ENCODE results near the gene C4orf50.

The C4orf50 gene

DNA sequence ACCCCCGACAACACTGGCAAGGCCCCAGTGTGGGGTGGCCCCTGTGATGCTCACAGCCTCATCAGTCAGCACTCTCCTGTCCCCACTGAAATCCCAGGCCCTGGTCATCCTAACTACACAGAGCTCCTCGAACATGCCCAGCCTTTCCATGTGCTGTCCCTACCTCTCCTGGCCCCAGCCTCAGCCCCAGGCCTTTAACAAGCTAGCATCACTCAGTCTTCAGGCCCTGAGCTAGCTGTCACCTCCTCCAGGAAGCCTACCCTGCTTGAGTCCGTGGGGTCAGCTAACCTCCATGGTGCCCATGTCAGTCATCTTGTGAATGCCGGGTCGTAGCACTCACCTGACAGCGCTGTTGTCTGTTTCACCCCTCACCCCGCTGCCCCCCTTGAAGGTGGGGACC lies 25.6 kb upstream of the C4orf50 start:
- DNase-seq (ENCODE audit: low read depth in 3 of 3) = no peak

DNA sequence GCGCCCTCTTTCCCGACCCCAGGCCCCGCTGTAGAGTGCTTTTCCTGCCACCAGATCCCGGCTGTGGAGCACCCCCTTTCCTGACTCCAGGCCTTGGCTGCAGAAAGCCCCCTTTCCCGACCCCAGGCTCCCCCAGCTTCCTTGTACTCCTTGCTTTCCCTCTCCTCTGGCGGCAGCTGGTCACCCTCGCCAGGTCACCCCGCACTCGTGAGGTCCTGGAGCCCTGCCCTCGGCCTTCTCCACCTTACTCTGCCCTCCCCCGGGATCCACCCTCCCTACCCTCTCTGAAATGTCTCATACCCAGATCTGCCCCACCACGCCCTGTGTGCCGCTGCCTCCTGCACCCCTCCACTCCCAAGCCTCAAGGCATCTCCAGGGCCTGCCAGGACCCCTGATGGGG lies 25.0 kb upstream of the C4orf50 start:
- no peak for DNase-seq (ENCODE audit: low read depth in 3 of 3)

DNA sequence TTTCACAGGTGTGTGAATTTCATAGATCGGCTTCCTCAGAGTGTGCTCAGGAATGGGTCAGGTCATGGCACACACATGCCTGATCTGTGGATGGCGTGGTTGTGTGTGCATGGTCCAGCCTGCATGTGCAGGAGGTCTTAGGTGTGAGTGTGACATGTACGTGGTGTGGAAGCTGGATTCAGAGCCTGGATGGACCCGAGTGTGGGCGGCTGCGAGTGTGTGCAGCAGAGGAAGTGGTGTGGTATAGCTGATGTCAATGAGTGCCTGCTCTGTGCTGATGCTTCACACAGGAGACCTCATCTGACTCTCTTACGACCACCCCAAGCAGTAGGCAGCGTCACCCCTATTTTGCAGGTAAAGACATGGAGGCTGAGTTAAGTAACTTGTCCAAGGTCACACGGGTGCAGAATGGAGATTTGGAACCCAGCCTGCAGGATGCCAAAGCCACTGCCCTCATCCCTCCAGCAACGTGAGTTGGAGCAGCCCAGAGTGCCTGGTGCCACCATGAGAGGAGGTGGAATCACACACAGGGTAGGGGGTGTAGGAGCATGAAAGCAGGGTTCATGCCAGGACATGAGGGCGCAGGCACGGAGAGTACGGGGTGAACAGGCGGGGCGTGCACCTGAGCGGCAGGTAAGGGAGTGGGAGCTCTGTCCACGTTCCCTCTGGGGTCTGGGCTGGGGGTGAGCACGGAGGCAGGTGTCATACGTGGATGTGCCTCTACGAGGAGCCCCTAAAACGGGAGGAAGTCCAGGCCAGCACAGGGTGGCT lies 24.2 kb upstream of the C4orf50 start:
- no peak for DNase-seq (ENCODE audit: low read depth in 3 of 3)

DNA sequence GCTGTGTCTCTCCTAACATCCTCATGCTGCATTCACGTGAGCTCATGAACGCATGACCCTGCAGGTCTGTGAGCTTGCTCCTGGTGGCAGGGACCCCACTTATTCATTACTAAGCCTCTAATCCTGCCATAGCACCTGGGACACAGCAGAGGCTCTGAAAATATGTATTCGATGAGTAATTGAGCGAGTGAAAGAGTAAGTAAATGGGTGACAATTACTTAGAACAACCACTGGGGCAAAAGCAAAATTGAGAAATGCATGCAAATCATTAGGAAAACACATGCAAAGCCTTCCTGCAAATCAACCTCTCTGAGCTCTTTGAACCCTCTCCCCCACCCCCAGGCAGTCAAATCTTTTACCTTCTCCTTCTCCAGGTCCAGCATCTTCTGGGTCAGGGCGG lies 23.6 kb upstream of the C4orf50 start:
- DNase-seq (ENCODE audit: low read depth in 3 of 3) = no peak

DNA sequence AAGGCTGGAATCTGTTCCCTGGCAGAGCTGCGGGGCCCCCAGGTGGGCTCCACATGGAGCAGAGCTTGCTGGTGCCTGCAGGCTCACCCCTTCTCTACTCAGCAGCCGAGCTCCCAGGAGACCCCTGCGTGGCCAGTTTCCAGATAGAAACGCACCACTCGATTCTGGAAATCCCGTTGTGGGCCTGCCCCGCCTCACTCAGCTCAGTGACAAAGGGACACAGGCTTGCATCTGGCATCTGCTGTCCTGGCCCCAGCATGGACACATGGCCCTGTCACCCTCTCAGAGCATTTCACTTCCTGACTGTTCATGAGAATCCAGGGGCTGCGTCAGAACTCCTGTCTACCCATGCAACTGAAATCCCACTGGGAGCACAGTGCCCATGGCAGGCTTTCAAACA lies 20.5 kb upstream of the C4orf50 start:
- no peak for DNase-seq (ENCODE audit: low read depth in 3 of 3)

DNA sequence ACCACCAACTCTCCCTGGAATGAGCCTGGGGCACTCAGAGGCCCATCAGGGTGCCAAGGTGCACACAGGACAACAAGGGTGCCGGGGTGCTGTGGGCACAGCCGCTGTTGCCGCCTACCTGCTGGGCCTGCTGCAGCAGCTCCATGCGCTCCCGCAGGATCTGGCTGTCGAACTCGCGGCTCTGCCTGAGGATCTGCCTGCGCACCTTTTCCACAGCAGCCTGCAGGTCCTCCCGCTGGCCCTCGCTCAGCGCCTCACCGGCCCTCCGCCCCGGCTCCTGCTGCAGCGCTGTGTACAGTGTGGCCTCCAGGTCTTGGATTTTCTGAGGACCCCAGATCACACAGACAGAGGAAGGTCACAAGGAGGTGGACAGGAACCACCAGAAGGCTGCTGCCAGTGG lies 17.6 kb upstream of the C4orf50 start:
- DNase-seq (ENCODE audit: low read depth in 3 of 3) = no peak

DNA sequence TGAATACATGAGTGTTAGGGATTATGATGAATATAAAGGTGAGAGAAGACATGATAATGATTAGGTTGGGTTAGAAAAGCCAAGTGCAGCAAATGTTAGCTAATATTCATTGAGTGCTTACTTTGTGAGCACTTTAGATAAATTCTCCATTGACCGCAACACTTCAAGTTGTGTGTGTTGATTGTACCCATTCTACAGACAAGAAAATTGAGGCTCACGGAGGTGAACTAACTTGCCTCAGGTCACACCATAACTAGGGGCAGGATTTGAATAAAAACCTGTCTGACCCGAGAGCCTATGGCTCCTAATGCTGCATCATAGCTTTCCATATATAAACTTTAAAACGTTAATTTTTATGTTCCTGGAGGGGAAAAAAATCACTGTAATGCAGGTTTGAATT lies 15.2 kb upstream of the C4orf50 start:
- no peak for DNase-seq (ENCODE audit: low read depth in 3 of 3)

DNA sequence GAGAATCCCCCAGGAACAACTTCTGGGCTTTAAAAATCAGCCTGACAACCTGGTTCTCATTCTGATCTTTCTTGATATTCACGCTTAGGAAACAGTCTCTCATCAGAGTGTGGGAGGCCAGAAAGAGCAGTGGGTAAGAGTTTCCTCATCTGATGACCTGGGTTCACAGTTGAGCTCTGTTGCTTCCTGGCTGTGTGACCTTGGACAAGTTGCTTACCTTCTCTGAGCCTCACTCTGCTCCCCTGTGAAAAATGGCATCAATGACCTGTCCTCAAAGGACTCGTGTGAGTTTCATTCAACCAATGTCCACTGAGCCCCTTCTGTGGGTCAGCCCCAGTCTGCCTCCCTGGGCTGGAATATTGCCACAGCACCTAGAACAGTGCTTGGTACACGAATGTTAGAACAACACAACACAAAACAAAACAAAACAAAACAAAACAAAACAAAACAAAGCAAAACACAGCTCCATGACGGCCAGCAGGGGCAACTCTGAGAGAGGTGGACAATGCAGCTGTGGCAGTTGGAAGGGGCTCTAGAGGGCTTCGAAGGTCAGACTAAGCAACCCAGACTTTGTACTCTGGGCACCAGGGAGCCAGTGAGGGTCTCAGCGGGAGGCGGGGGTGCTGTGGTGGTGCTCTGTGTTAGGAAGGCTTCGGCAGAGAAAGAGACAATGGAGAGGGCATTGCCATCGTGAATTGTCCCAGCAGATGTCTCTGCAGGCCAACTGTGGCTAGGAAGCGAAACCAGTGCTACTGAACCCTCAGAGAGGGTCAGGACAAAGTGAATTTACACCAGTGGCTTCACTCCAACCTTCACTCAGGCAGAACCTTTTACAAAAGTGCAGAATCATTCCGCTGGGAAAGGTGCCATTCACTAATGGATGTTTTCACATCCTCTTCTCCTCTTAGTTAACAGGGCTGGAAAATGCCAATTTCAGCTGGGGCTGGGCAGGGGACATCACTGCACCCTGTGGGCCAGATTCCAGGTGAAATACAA lies 14.3 kb upstream of the C4orf50 start:
- DNase-seq (ENCODE audit: low read depth in 3 of 3) = no peak

DNA sequence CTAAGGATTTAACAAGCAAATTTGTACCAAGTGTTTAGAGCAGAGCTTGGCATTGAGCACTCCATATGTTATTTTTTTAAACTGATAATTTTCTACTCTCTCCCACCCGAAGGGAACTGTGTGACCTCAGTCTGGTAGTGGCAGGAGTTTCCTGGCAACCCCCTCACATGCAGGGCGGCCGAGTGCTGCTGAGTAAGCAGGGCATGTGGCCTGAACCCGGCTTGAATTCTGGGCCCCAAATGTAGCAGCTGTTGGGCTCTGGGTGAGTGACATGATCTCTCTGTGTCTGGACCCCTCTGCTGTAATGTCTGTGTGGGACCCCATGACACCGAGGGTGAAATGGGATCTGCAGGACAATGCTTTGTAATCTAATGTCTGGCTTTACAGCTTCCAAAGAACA lies 13.6 kb upstream of the C4orf50 start:
- no peak for DNase-seq (ENCODE audit: low read depth in 3 of 3)

DNA sequence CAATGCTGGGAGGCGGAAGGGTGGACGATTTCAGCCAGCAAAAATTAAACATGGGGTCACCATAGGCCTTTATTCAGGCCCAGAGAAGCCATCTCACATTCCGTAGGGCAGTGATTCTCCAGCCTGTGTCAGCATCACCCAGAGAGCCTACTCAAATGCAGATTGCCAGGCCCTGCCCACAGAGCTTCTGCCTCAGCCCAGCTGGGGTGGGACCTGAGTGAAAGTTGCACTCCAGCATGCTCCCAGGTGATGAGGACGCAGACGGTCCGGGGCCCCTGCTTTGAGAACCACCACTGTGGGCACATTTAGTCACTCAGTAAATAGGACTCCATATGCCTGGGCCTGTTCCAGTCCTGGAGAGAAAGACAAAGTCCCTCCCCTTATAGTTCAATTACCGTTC lies 12.4 kb upstream of the C4orf50 start:
- no peak for DNase-seq (ENCODE audit: low read depth in 3 of 3)

DNA sequence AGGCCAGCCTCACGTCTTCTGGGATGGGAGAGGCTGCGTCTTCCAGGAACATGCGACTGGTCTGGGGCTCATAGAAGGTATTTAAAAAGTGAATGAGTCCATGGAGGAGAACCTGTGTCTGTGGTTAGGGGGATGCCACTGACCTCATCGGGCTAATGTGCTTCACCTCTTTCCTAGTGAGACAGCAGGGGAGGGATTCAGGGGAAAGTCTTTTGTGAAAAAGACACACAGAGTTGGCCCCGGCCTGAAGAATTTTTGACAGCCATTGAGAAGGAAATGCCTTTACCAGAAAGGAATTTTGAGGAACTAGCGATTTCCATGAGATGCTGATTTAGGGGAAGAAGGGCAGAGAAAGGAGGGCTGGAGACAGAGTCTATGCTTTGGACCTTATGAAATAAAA lies 11.0 kb upstream of the C4orf50 start:
- no peak for DNase-seq (ENCODE audit: low read depth in 3 of 3)

DNA sequence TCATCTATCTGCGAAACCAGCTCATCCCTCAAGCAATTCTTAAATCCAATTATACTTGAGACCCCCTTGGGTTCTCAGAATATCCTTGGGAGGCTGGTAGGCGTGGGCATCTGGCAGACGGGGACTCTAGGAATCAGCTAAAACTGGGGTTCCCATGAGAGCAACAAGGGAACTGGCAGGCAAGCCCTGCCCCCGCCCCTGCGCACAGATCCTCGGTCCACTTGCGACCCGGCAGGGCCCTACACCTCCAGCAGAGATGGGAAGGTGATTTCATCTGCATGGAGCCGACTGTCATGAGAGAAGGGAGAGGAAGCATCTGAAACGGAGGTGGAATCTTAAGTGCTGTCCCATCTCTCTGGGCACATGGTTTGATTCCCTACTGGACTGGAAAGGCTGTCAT lies 9.9 kb upstream of the C4orf50 start:
- no peak for DNase-seq (ENCODE audit: low read depth in 3 of 3)

DNA sequence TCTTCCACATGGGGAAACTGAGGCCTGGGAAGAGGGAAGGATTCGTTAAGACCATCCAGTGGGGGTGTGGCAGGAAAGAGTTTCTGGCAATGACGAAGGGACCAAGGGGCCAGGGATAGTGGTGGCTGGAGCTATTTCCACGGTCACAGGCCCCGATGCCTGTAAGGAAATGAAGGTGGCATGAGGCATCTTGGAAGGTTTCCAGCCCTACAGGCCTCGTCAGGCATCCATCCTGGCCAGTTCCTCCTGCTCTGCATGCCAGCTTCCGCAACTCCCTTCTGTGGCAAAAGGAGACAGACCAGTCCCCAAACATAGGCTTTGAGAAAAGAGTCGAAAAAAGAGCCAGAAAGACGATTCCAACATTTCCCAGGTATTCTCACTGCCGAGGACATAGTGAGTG lies 9.2 kb upstream of the C4orf50 start:
- no peak for DNase-seq (ENCODE audit: low read depth in 3 of 3)

DNA sequence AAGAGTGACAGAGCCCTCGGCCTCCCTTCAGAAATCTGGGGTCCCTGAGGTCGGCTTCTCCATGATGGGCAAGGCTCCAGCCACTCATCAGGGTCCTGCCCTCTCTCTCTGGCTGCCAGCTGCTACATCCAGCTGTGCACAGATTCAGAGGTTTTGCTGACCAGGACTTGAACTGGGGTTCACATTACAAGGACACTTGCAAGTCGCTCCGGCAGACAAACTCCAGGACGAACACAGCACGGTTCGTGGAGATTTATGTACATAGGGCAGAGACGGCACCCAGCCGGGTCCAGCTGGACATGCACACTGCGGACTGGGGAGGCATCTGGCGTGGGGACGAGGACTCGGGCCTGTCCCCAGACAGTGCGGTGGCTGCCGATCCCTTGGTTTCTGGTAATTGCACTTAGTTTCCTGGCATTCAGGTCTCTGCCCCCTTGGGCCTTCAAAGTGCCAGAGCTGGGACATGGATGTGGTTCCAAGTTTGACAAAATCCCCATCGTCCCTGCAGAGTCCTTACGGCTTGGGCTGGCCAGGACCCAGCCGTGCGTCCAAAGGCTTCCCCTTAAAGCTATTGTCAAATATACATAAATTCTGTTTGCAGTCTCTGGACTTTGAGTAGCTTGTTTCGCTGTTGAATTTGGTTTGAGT lies 6.2 kb upstream of the C4orf50 start:
- no peak for DNase-seq (ENCODE audit: low read depth in 3 of 3)

DNA sequence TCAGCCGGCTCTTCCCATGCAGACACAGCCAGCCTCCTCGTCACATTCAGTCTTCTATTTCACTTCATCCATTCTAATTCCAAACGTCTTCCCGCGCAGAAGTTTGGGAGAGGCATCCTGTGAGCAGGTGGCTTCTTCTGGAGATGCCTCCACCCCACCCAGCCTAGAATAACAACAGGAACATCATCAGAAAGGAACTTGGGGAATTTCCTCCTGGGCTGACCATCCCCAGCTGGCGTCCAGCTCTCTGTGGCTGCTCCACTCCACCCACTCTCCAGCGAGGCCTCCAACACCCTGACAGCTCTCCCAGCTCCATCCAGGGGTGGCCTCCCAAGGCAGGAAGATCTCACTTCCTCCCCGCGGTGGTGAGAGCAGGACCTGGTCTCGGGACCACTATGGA lies 5.5 kb upstream of the C4orf50 start:
- DNase-seq (ENCODE audit: low read depth in 3 of 3) = no peak

DNA sequence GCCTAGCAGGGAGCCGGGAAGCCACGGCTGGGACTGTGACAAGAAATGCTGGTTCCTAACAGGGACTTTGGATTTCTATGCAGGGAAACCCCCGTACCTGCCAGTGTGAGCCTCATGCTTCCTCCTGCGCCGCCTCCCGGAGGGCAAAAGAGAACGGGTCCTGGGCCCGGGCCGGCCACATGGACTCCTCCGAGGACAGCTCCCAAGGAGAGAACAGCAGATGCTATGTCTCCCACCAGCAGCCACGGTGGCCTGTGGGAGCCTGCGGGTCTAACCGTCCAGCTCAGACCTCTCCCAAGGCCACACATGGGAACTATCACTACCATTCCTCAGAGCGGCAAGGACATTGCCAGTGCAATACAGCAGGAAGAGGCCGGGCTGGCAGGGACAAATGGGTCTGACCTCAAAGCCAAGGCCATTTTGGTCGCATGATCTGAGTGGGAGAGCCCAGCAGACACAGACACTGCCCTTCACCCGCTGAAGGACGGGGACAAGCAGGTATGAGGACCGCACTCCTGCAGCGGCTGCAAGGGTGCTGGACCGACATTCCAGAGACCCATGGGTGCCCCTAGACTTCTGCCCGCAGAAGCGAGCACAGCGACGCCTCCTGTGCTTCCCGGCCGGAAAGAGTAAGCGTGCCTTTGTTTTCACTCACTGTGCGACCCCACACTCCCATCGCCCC lies 4.5 kb upstream of the C4orf50 start:
- DNase-seq (ENCODE audit: low read depth in 3 of 3) = no peak

DNA sequence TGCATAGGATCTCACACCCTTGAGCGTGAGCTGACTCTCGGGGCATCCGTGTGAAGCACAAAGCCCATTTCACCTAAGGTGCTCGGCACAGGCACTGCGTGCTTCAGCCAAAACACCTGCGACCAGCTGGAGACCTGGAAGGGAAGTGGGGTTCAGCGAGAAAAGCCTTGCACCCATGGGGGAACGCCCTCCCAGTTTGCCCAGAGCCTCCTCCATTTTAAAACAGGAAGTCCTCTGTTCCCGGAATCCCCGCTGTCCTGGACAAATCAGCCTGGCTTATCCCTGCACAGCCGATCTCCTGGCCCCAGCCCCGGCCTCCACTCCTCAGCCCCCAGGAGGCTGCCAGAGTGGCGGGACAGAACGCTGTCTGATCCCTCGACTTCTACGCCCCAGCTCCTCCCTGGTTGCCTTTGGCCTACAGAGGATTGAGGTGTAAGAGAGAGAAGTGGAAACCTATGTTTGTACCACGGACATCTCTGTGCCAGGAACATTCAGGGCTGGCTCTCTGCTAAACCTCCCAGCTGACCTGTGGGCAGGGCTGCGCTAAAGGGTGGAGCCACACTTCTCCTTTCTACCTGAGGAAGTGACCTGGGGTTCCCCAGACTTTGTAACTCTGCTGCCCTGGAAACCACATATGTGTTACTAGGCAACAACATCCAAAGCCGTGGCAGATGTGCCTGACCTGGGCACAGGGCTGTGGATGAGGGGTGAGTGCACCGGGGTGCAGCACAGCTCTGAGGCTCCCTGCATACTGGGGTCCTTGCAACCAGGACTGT lies 3.8 kb upstream of the C4orf50 start:
- no peak for DNase-seq (ENCODE audit: low read depth in 3 of 3)

DNA sequence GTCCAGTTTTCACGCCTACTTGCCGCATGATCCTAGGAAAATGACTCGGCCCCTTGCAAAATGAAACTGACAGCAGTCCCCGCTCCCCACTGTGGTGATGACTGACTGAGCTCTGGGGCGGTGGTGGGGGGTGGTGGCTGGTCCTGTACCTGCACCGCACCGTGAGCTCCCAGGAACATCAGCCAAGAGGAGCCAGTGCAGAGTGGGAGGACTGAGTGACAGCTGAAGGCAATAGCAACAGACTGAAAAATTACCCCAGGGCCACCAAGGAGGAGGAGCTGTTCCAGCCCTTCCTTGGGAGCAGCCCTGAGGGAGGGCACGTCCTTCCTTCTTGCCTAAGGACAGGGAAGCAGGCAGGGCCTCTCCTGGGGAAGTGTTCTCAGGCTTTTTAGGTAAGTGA lies 2.4 kb upstream of the C4orf50 start:
- DNase-seq (ENCODE audit: low read depth in 3 of 3) = no peak

DNA sequence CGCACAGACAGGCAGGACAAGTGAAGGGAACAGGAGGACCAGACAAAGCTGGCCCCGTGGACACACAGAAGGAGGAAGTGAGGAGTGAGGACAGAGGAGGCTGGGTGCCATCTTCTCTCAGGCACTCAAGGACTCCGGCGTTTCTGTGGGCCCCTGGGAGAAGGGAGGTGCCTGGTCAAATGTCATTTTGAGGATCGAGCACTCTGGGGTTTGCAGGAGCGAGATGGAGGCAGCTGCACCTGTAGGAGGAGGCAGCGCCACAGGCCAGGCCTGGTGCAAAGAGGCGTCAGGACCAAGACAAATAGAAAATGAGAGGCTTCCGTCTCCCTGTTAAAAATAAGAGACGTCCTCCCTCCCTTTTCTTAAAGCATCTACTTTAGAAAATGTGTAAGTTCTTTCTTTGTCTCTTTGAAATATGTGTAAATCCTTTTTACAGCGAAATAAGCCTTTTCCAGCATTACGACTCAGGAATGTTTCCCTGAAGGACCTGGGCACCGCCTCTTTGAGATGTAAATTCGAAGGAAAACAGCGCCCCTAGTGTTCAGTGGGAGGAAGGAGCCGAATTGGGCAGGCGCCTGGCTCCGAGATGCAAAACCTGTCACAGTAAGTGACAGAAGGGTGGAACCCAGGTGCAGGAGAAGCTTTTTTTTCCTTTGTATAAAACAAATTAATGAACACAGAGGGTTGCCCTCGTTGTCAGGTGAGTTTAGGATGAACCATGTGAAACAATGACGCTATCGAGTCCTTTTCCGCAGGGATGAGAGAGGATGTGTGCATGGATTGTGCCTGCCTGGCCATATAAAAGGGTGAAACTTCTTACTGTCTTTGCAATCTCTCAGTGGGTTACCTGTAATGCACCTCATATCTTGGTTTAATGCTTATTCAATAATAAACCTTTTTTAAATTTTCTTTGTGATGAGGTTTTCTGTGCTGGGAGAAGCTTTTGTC lies 1.4 kb upstream of the C4orf50 start:
- DNase-seq (ENCODE audit: low read depth in 3 of 3) = peak in 1 of 3 donors; percentile 33

DNA sequence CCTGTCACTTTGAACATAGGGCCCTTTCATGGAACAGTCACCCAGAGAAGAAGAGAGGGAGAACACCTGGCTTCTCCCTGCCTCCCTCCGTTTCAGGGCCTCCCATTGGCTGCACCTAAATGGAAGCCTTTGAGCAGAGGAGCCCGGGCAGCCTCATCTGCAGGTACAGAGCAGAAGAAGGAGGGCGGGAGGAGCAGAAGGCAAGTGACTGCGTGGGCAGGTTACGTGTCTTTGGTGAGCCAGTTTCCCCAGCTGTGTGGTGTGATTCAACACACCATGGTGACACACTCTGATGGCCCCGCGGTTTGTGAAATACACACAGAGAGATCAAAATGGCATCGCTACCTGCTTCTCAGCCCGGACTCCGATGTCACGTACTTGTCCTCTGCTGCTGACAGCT lies 431 bp downstream of the C4orf50 start:
- DNase-seq (ENCODE audit: low read depth in 3 of 3) = no peak
